NCI-H748 treated with DMSO at 0.1 percent for 48 hours (cell line): ENCODE results near the gene BTN1A1.
"Not testable (repeated sequence)": the region's sequence is repeated elsewhere in the genome, so short reads cannot be mapped to it uniquely, and the experiment has no call there.

ENCODE experiments used
- DNase-seq: peaks from one replicate; lab custom pipeline; 2025; lab: John Stamatoyannopoulos, UW

Gene BTN1A1

GRCh38 chr6:26500102-26500501 lies at the start of gene BTN1A1:
BTN1A1 (plus strand) TSS chr6:26500303; CDS start chr6:26501287, 984 bp downstream.
- no peak for DNase-seq

GRCh38 chr6:26452631-26453235 lies 47.4 kb upstream of the BTN1A1 start:
- no peak for DNase-seq

GRCh38 chr6:26454631-26455030 lies 45.5 kb upstream of the BTN1A1 start:
- DNase-seq: no peak

- DNase-seq: no peak
Observed at GRCh38 chr6:26455357-26455970, 44.6 kb upstream of the BTN1A1 start.

- DNase-seq: no peak
Observed at GRCh38 chr6:26457264-26457805, 42.8 kb upstream of the BTN1A1 start.

GRCh38 chr6:26457806-26458688 lies 42.1 kb upstream of the BTN1A1 start, which contains the start of gene BTN2A1:
BTN2A1 (plus strand) TSS chr6:26457955; CDS start chr6:26458637, 682 bp downstream.
- DNase-seq: peak; percentile 84

- DNase-seq: no peak
Observed at GRCh38 chr6:26459023-26459810, 40.9 kb upstream of the BTN1A1 start.

- DNase-seq: not testable (repeated sequence)
Observed at GRCh38 chr6:26461353-26461752, 38.8 kb upstream of the BTN1A1 start.

GRCh38 chr6:26464014-26464413 lies 36.1 kb upstream of the BTN1A1 start:
- no peak for DNase-seq

- no peak for DNase-seq
Observed at GRCh38 chr6:26464416-26465131, 35.5 kb upstream of the BTN1A1 start.

- DNase-seq: no peak
Observed at GRCh38 chr6:26465776-26466175, 34.3 kb upstream of the BTN1A1 start.

GRCh38 chr6:26468829-26469228 lies 31.3 kb upstream of the BTN1A1 start:
- DNase-seq: no peak

GRCh38 chr6:26470643-26471042 lies 29.5 kb upstream of the BTN1A1 start:
- no peak for DNase-seq

GRCh38 chr6:26471970-26472369 lies 28.1 kb upstream of the BTN1A1 start:
- DNase-seq: no peak

GRCh38 chr6:26472549-26473290 lies 27.4 kb upstream of the BTN1A1 start:
- DNase-seq: no peak

GRCh38 chr6:26473429-26473757 lies 26.7 kb upstream of the BTN1A1 start:
- DNase-seq: no peak

GRCh38 chr6:26473758-26474438 lies 26.2 kb upstream of the BTN1A1 start:
- peak; percentile 97 for DNase-seq

- DNase-seq: no peak
Observed at GRCh38 chr6:26474439-26474881, 25.6 kb upstream of the BTN1A1 start.

- no peak for DNase-seq
Observed at GRCh38 chr6:26475823-26476729, 24.0 kb upstream of the BTN1A1 start.
